Thyroid gland (tissue), 4 donors: ENCODE measurements around the gene PHPT1. TPM values are rescaled to one million over a fixed set of nuclear protein-coding genes. Genes with fewer than 3 reads are reported as not detected.

ENCODE experiments used
- DNase-seq, 2 donors: peaks; one replicate each; pipeline ENCODE4 v3.0.0-alpha.2; 2019
- H3K27ac ChIP-seq, 3 donors: fragments of 200-600 bp; sonication (generic); 1 replicate in 2 of 3; 2 replicates in 1 of 3; pipeline ENCODE4 v1.5.1; 2016 to 2019; ENCODE audit warnings: mild to moderate bottlenecking in 1 of 3, moderate library complexity in 1 of 3
- H3K27me3 ChIP-seq: fragments of 200-600 bp; sonication (generic); one replicate; pipeline ENCODE4 v1.5.1; 2019
- H3K36me3 ChIP-seq, 2 donors: fragments of 200-600 bp; sonication (generic); one replicate each; pipeline ENCODE4 v1.5.1; 2016 to 2019
- H3K4me1 ChIP-seq, 2 donors: fragments of 200-600 bp; sonication (generic); one replicate each; pipeline ENCODE4 v1.5.1; 2017 to 2019
- H3K4me3 ChIP-seq, 3 donors: fragments of 200-600 bp; sonication (generic); replicated peaks in 1 of 3; 1 replicate in 2 of 3; 2 replicates in 1 of 3; pipeline ENCODE4 v1.5.1; 2016; ENCODE audit warnings: mild to moderate bottlenecking in 1 of 3
- H3K9me3 ChIP-seq: fragments of 200-600 bp; sonication (generic); one replicate; pipeline ENCODE4 v1.5.1; 2017
- POLR2A ChIP-seq, 2 donors: fragments of 450-650 bp; IDR thresholded peaks; one replicate each; pipeline ENCODE4 v1.6.1; 2017; ENCODE audit warnings: antibody characterized with exemption in 2 of 2, mild to moderate bottlenecking in 2 of 2, moderate library complexity in 1 of 2
- WGBS, 2 donors: methylation state at CpG; one replicate each; pipeline ENCODE4 v1.1.5; 2017; 5-methylcytosine and 5-hydroxymethylcytosine counted together
- intact Hi-C: fragments of 100-400 bp; cut with DNase I; formaldehyde crosslinking; loops from one replicate; pipeline ENCODE4 v1.15.1; 2023
- microRNA-seq: library from miRNA; unstranded; fragments of <30 nt; microRNA quantifications from one replicate; pipeline ENCODE4, GENCODE V29; 2016
- small RNA-seq: library from RNA; depleted of rRNA; stranded (forward); fragments of <200 nt; gene quantifications from one replicate; pipeline ENCODE3, GENCODE V24; 2016
- total RNA-seq, 4 donors: library from RNA; depleted of rRNA; stranded (reverse); fragments of >200 nt; gene quantifications; one replicate each; pipeline ENCODE4 v1.2.3, GENCODE V29; 2016
- TF ChIP-seq, protein P1 (sequence below), 6 experiments: fragments of 200-600 bp in 3 of 6; fragments of 450-650 bp in 3 of 6; sonication (generic) in 3 of 6; IDR thresholded peaks; one replicate each; pipeline ENCODE4 v1.5.1; 2016 to 2019; ENCODE audit warnings: antibody characterized with exemption in 6 of 6, mild to moderate bottlenecking in 2 of 6, inconsistent platforms in 1 of 6, moderate library complexity in 1 of 6

Gene PHPT1
- total RNA-seq, 4 donors from 2014 or later = 79.4 to 174 (median 115) TPM

DNA sequence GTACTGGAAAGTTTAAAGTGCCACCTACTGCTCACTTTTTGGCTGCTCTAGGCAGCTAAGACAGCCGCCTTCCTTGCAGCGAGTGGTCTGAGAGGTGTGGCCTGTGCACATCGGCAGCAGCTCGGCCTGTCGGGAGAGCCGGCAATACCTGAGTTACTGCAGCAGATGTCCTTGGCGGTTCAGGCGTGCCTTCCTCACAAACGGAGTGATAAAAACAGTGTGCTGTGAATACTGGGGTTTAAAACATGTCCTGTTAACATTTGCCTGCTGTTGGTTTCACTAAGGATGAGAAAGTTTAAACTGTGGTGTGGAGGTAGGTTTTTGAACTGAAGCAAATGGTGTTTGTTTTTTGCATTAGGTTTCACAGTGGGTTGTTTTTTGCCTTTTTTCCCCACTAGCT lies 50.0 kb downstream of the PHPT1 start:
- Histone ChIP-seq H3K27me3 (no peaks in the 10 kb centered on the region), H3K4me3 (no peak overlapping the region), H3K9me3 (no peaks in the 10 kb centered on the region), H3K27ac (peak overlapping the region in 1 of 3 donors; percentile 97), H3K36me3 (peaks cover 0 to 5% of the 10 kb centered on the region in 2 donors), H3K4me1 (peaks cover 38 to 64% of the 10 kb centered on the region in 2 donors)
- DNase-seq = peak; percentile 32 to 63
- no peak for TF ChIP-seq POLR2A (IDR thresholded peaks at IDR 0.05)
- intact Hi-C loops = no loop called here
- 55 to 66% methylated on average over 9 of the region's 9 CpGs for WGBS, 2 donors

DNA sequence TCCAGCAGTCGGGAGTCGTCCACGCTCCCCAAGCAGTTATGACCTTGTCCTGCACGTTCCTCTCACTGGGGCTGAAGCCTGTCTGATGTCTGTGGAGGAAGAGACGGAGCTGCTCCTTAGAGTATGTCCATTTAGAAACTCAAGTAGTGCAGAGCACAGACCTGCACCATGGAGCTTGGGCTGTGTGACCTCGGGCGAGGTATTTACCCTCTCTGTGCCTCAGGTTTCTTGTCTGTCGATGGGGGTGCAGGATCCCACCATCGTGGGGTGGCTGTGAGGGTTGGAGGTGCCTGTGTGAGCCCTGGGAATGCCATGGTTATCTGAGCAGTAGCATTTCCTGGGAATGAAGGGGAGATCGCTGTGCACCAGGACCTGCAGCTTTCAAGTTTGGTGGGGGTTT lies 51.3 kb downstream of the PHPT1 start:
- Histone ChIP-seq H3K9me3 (no peaks in the 10 kb centered on the region), H3K27me3 (no peaks in the 10 kb centered on the region), H3K4me1 (peaks cover 38 to 53% of the 10 kb centered on the region in 2 donors), H3K4me3 (no peak overlapping the region), H3K36me3 (peaks cover 0 to 5% of the 10 kb centered on the region in 2 donors), H3K27ac (peak overlapping the region; percentile 51 to 97 (median 94))
- TF ChIP-seq POLR2A (IDR thresholded peaks at IDR 0.05) = no peak
- TF ChIP-seq, protein P1, sequence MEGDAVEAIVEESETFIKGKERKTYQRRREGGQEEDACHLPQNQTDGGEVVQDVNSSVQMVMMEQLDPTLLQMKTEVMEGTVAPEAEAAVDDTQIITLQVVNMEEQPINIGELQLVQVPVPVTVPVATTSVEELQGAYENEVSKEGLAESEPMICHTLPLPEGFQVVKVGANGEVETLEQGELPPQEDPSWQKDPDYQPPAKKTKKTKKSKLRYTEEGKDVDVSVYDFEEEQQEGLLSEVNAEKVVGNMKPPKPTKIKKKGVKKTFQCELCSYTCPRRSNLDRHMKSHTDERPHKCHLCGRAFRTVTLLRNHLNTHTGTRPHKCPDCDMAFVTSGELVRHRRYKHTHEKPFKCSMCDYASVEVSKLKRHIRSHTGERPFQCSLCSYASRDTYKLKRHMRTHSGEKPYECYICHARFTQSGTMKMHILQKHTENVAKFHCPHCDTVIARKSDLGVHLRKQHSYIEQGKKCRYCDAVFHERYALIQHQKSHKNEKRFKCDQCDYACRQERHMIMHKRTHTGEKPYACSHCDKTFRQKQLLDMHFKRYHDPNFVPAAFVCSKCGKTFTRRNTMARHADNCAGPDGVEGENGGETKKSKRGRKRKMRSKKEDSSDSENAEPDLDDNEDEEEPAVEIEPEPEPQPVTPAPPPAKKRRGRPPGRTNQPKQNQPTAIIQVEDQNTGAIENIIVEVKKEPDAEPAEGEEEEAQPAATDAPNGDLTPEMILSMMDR (IDR thresholded peaks at IDR 0.05) = no peak
- WGBS, 2 donors = 86 to 87% methylated on average over 8 to 10 of the region's 10 CpGs
- DNase-seq = no peak
- intact Hi-C loops = no loop called here

Small RNA genes within 50 kb of the gene (microRNA-seq; reads per million reads assigned to microRNA genes)
- gene MIR4292 (not detected), gene MIR4479 (not detected)

Small RNA genes within 50 kb of the gene (small RNA-seq; reads per million reads assigned to genes)
- gene AL355987.2 = not detected
- gene MIR4292 = not detected
- gene MIR4479 = not detected

Other genes with a start within 250 kb of the PHPT1 start
- gene EGFL7, start 186.5 kb upstream of the PHPT1 start, total RNA-seq = 100 to 1,000 TPM in 1 of 4 donors, 10 to 100 TPM in 3; 38.4 to 143 (median 81.6) TPM
- gene AGPAT2, start 162.0 kb upstream of the PHPT1 start, total RNA-seq = 10 to 100 TPM; 58.6 to 78.7 (median 72.0) TPM
- gene DIPK1B, start 136.8 kb upstream of the PHPT1 start, total RNA-seq = 10 to 100 TPM; 19.4 to 23.6 (median 22.6) TPM
- gene LCN10, start 106.5 kb upstream of the PHPT1 start, total RNA-seq = 10 to 100 TPM in 1 of 4 donors, 1 to 10 TPM in 3; 5.8 to 10.1 (median 7.1) TPM
- 10 to 100 TPM in 1 of 4 donors, 1 to 10 TPM in 3; 1.4 to 10.0 (median 4.5) TPM for gene LCN6, start 100.9 kb upstream of the PHPT1 start, total RNA-seq
- 1 to 10 TPM in 1 of 4 donors, under 1 TPM in 1, not detected in 2; 0.93 to 1.0 TPM for gene LCN8, start 91.2 kb upstream of the PHPT1 start, total RNA-seq
- gene LCN15, start 84.9 kb upstream of the PHPT1 start, total RNA-seq = not detected
- 100 to 1,000 TPM in 3 of 4 donors, 10 to 100 TPM in 1; 81.6 to 189 (median 141) TPM for gene TMEM141, start 58.1 kb upstream of the PHPT1 start, total RNA-seq
- 1 to 10 TPM; 1.3 to 4.6 (median 2.8) TPM for gene CCDC183, start 53.1 kb upstream of the PHPT1 start, total RNA-seq
- 10 to 100 TPM; 59.8 to 84.0 (median 62.2) TPM for gene RABL6, start 41.5 kb upstream of the PHPT1 start, total RNA-seq
- 1 to 10 TPM in 3 of 4 donors, under 1 TPM in 1; 0.83 to 4.7 (median 2.3) TPM for gene AJM1, start 6.9 kb upstream of the PHPT1 start, total RNA-seq
- gene MAMDC4, start 2.9 kb downstream of the PHPT1 start, total RNA-seq = 10 to 100 TPM in 2 of 4 donors, 1 to 10 TPM in 2; 4.1 to 20.4 (median 9.0) TPM
- 100 to 1,000 TPM; 339 to 591 (median 526) TPM for gene EDF1, start 16.9 kb downstream of the PHPT1 start, total RNA-seq
- 10 to 100 TPM in 3 of 4 donors, 1 to 10 TPM in 1; 9.7 to 18.3 (median 15.4) TPM for gene TRAF2, start 37.1 kb downstream of the PHPT1 start, total RNA-seq
- 100 to 1,000 TPM; 138 to 282 (median 203) TPM for gene FBXW5, start 95.3 kb downstream of the PHPT1 start, total RNA-seq
- 1 to 10 TPM in 1 of 4 donors, not detected in 3; 1.8 TPM for gene C8G, start 95.8 kb downstream of the PHPT1 start, total RNA-seq
- 10 to 100 TPM; 24.3 to 85.0 (median 54.0) TPM for gene LCN12, start 102.9 kb downstream of the PHPT1 start, total RNA-seq
- gene PTGDS, start 128.1 kb downstream of the PHPT1 start, total RNA-seq = 10 to 100 TPM in 3 of 4 donors, 1 to 10 TPM in 1; 5.0 to 39.5 (median 33.9) TPM
- gene LCNL1, start 133.6 kb downstream of the PHPT1 start, total RNA-seq = under 1 TPM in 1 of 4 donors, not detected in 3; 0.54 TPM
- 100 to 1,000 TPM in 1 of 4 donors, 10 to 100 TPM in 3; 29.8 to 109 (median 50.7) TPM for gene PAXX, start 143.0 kb downstream of the PHPT1 start, total RNA-seq
- gene CLIC3, start 147.2 kb downstream of the PHPT1 start, total RNA-seq = 100 to 1,000 TPM in 3 of 4 donors, 10 to 100 TPM in 1; 97.7 to 301 (median 268) TPM
- gene ABCA2, start 178.8 kb downstream of the PHPT1 start, total RNA-seq = 10 to 100 TPM; 36.8 to 59.7 (median 50.2) TPM
- not detected for gene FUT7, start 182.7 kb downstream of the PHPT1 start, total RNA-seq
- gene NPDC1, start 196.8 kb downstream of the PHPT1 start, total RNA-seq = 10 to 100 TPM; 23.3 to 65.9 (median 35.4) TPM
- under 1 TPM in 2 of 4 donors, not detected in 2; 0.22 to 0.49 TPM for gene ENTPD2, start 204.7 kb downstream of the PHPT1 start, total RNA-seq
- 1 to 10 TPM in 1 of 4 donors, under 1 TPM in 3; 0.27 to 1.0 (median 0.72) TPM for gene SAPCD2, start 221.1 kb downstream of the PHPT1 start, total RNA-seq
- 10 to 100 TPM in 2 of 4 donors, 1 to 10 TPM in 2; 9.3 to 15.7 (median 12.4) TPM for gene UAP1L1, start 228.1 kb downstream of the PHPT1 start, total RNA-seq
- 10 to 100 TPM; 48.2 to 73.8 (median 67.2) TPM for gene MAN1B1, start 237.6 kb downstream of the PHPT1 start, total RNA-seq